Measurements from ENCODE around the gene NKD2. TPM values are rescaled to one million over a fixed set of nuclear protein-coding genes. Genes with fewer than 3 reads are reported as not detected.
A peak's percentile ranks its signal among the peaks of the same experiment; 100 is the strongest.

The NKD2 gene
- total and polyA plus RNA-seq, 2 of the 4 experiments (the other 2 are of a cell fraction) = not detected

DNA sequence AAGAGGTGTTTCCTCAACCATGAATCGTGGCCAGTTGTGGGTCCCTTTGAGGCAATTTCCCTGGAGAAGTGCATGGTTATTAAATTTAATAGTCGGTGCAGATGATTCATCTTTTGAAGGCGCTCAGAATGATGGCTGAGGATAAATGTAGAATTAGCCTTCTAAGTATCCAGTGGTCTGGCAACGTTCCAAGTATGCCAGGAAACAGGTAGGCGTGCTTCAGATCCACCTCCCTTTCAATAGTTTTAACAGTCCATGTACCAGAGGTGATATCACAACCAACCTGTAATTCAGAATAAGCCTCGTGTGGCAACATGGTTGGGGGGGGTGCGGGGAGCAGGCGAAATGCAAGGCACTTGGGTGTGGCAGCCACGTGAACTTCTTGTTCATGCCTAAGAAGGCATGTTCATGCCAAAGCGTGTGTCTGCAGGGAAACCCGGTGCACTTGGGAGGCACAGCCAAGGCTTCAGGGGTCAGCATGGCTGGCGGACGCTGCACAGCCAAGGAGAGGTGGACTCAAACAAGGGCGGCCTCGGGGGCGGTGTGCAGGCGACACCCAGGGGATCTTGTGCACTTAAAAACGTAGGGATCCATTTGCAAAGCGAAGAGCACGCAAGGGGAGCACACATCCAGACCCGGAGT, 5.2 kb upstream of the NKD2 start:
- BruUV-seq (replicated peaks) = no TSS peak
- ATAC-seq (ENCODE audit: low read depth) = no peak
- H3K9me3 ChIP-seq (ENCODE audit: control insufficient read depth, insufficient read depth, low read length) = no peaks in the 10 kb centered on the region

More for the DNA sequence above, 5.2 kb upstream of the NKD2 start:
- Histone ChIP-seq H3K79me1 (ENCODE audit: low read depth in 1 of 2, low read length in 2 of 2) (no peaks in the 10 kb centered on the region), H2BK120ac (ENCODE audit: low read depth, low read length) (no peak overlapping the region), H3K9ac (ENCODE audit: low read depth, low read length) (no peak overlapping the region), H3K27ac (ENCODE audit: insufficient read depth, low read length) (no peak overlapping the region), H3K36me3 (ENCODE audit: control insufficient read depth, insufficient read depth, low read length) (no peaks in the 10 kb centered on the region), H3K56ac (ENCODE audit: extremely low read depth, insufficient read depth, low read length) (no peak overlapping the region), H3K4me3 (ENCODE audit: insufficient read depth, low read depth, low read length) (no peak overlapping the region), H3K18ac (ENCODE audit: low read depth, low read length) (no peak overlapping the region), H3K4ac (ENCODE audit: low read depth, low read length) (no peak overlapping the region), H3K4me2 (ENCODE audit: low read depth, low read length) (no peak overlapping the region), H3K27me3 (ENCODE audit: control insufficient read depth, insufficient read depth, low read length) (peaks cover 68% of the 10 kb centered on the region), H2AFZ (replicated peaks; ENCODE audit: low read length, poor library complexity) (peak overlapping the region; percentile 32), H2BK5ac (ENCODE audit: low read depth, low read length, poor library complexity, severe bottlenecking) (no peak overlapping the region), H4K5ac (ENCODE audit: low read depth, low read length) (no peak overlapping the region), H2AK9ac (replicated peaks; ENCODE audit: low read depth, low read length, poor library complexity) (no peak overlapping the region), H4K20me1 (ENCODE audit: insufficient read depth, low read length) (no peaks in the 10 kb centered on the region), H4K8ac (ENCODE audit: low read depth in 2 of 2, low read length in 2 of 2) (no peak overlapping the region), H3K9me1 (ENCODE audit: insufficient read depth, low read length) (no peaks in the 10 kb centered on the region), H3K23ac (ENCODE audit: low read depth, low read length) (no peak overlapping the region), H2AK5ac (ENCODE audit: low read depth, low read length) (no peak overlapping the region), H2BK15ac (ENCODE audit: low read depth, low read length) (no peak overlapping the region), H3K4me1 (ENCODE audit: control insufficient read depth, insufficient read depth, low read length) (peaks cover 3% of the 10 kb centered on the region; the same call in 1 of the 2 replicates), H2BK20ac (ENCODE audit: low read depth, low read length) (no peak overlapping the region), H4K91ac (ENCODE audit: insufficient read depth, low read depth, low read length) (no peak overlapping the region), H3K14ac (replicated peaks; ENCODE audit: low read depth, low read length) (no peak overlapping the region)
- 87% methylated on average over 15 of the region's 21 CpGs; no CpG with 5 or more reads in 1 of the 2 experiments for WGBS, 2 experiments (ENCODE audit: extremely low coverage in 2 of 2, insufficient read length in 1 of 2)
- no peak for DNase-seq
- in situ Hi-C loops (cut with MboI; ENCODE audit: low sequenced_read_pairs) (no loop called here), intact Hi-C loops (cut with micrococcal nuclease) (loop anchor here (10.0 kb wide), 1 partner anchor 111 kb away; the partner anchor contains the start of gene SLC12A7), dilution Hi-C loops (cut with HindIII; ENCODE audit: low sequenced_read_pairs, unreplicated experiment) (no loop called here)
- POLR2A ChIA-PET (ENCODE audit: unreplicated experiment) = no interaction called here
- TF ChIP-seq RFX5 (IDR thresholded peaks at IDR 0.05; ENCODE audit: low read depth, low read length) (no peak), CEBPB (IDR thresholded peaks at IDR 0.05; ENCODE audit: low read depth, low read length) (no peak), SMC3 (IDR thresholded peaks at IDR 0.05; ENCODE audit: low read depth, low read length) (no peak), FOS (IDR thresholded peaks at IDR 0.05; ENCODE audit: low read depth, low read length) (no peak), ELK1 (IDR thresholded peaks at IDR 0.05; ENCODE audit: borderline replicate concordance, low read depth, low read length) (no peak), MXI1 (IDR thresholded peaks at IDR 0.05; ENCODE audit: borderline replicate concordance, low read depth, low read length) (no peak), RCOR1 (IDR thresholded peaks at IDR 0.05; ENCODE audit: insufficient replicate concordance, low read length) (no peak), USF2 (IDR thresholded peaks at IDR 0.05; ENCODE audit: low read depth, low read length) (no peak), NFE2L2 (IDR thresholded peaks at IDR 0.05; ENCODE audit: low read depth, low read length) (no peak), POLR2A (IDR thresholded peaks at IDR 0.05; ENCODE audit: low read depth, low read length) (no peak), MAZ (IDR thresholded peaks at IDR 0.05; ENCODE audit: borderline replicate concordance, low read depth, low read length) (no peak), CHD1 (IDR thresholded peaks at IDR 0.05; ENCODE audit: low read depth, low read length) (no peak), RAD21 (IDR thresholded peaks at IDR 0.05; ENCODE audit: low read length) (no peak), BHLHE40 (IDR thresholded peaks at IDR 0.05; ENCODE audit: low read depth, low read length) (no peak), CTCF (conservative IDR thresholded peaks at IDR 0.05; ENCODE audit: low read depth, low read length) (no peak), MAFK (IDR thresholded peaks at IDR 0.05; ENCODE audit: low read depth, low read length) (no peak)
- CTCF ChIA-PET = no interaction called here

Data from IMR-90 (cell line).